ENCODE results near the gene LRP1B.

- TF ChIP-seq CTCF (conservative IDR thresholded peaks at IDR 0.05 in 1 of 2, IDR thresholded peaks at IDR 0.05 in 1 of 2; ENCODE audit: extremely low read depth in 1 of 2, insufficient read depth in 1 of 2, low read depth in 1 of 2, low read length in 2 of 2) (no peak), EZH2 (IDR thresholded peaks at IDR 0.05; ENCODE audit: borderline replicate concordance, low read length) (no peak)
These were observed 1779.1 kb downstream of the LRP1B start for GRCh38 chr2:140351692-140352091.
